ENCODE results near the gene METTL8. TPM values are rescaled to one million over a fixed set of nuclear protein-coding genes. Genes with fewer than 3 reads are reported as not detected.

Gene METTL8
- polyA plus RNA-seq, 2 of the 4 experiments (the other 2 are of a cell fraction): 21.8 to 58.3 TPM

DNA sequence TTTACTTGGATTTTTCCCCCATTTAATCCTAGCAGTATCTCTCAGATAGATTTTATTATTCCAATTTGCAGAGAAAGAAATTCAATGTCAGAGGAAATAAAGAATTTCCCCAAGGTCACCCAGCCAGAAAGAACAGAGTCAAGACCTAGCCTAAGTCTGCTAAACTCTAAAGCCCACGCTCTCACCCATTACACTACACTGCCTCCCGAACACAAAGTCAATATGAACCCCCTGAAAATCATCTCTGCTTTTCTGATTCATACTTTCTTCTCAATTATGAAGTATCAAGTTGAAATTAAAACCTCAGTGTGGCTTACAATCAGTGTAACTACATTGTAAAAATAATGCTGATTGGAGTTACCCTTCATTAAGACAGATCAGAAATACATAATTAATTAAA lies 89.6 kb downstream of the METTL8 start (continued):
- no peak for TF ChIP-seq JUN (IDR thresholded peaks at IDR 0.05)
- TF ChIP-seq, protein P1, sequence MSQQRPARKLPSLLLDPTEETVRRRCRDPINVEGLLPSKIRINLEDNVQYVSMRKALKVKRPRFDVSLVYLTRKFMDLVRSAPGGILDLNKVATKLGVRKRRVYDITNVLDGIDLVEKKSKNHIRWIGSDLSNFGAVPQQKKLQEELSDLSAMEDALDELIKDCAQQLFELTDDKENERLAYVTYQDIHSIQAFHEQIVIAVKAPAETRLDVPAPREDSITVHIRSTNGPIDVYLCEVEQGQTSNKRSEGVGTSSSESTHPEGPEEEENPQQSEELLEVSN (IDR thresholded peaks at IDR 0.05; ENCODE audit: borderline replicate concordance, low read depth): no peak
- TF ChIP-seq NPAS2 (CRISPR knock-in tag; IDR thresholded peaks at IDR 0.05; ENCODE audit: borderline replicate concordance): no peak

DNA sequence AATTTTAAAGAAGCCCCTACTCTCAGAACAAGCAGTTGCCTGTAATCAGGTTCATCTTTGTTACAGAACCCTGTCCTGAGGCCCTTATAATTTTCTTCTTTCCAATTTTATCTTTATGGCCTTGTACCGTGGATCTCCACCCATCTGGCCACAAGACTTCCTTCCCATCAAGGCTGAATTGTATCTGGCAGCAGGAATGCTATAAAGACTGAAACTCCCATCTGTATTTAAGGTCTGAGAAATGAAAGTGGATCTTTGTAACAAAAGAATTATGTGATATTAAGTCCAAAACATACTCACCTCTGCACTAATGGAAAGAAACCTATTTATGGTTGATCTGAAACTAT lies 91.8 kb downstream of the METTL8 start:
- Histone ChIP-seq H3K4me2 (no peak overlapping the region), H3K4me3 (no peak overlapping the region), H3K9me3 (no peaks in the 10 kb centered on the region), H3K4me1 (peaks cover 11% of the 10 kb centered on the region; the same call in 2 of the 3 replicates), H3K27ac (no peak overlapping the region)
- ChIA-PET CTCF (interaction anchor here (0.9 kb wide), 1 partner anchor 12 kb away, joined by 3 read pairs; no protein-coding TSS in a partner anchor), POLR2A (no interaction called here)
- ATAC-seq: no peak
- no peak for FAIRE-seq
- no peak for DNase-seq (ENCODE audit: low read depth in 1 of 2, low spot score in 1 of 2)
- TF ChIP-seq RCOR1 (IDR thresholded peaks at IDR 0.05; ENCODE audit: low read depth, low read length) (no peak), CHD2 (IDR thresholded peaks at IDR 0.05; ENCODE audit: low read length, partially characterized antibody) (no peak), ZC3H11A (IDR thresholded peaks at IDR 0.05) (no peak), TFCP2L1 (CRISPR knock-in tag; IDR thresholded peaks at IDR 0.05) (no peak), SREBF2 (IDR thresholded peaks at IDR 0.05) (no peak), CBX2 (IDR thresholded peaks at IDR 0.05; ENCODE audit: borderline replicate concordance, low read depth) (no peak), CHD4 (IDR thresholded peaks at IDR 0.05; ENCODE audit: borderline replicate concordance) (no peak)
- TF ChIP-seq, protein P2, sequence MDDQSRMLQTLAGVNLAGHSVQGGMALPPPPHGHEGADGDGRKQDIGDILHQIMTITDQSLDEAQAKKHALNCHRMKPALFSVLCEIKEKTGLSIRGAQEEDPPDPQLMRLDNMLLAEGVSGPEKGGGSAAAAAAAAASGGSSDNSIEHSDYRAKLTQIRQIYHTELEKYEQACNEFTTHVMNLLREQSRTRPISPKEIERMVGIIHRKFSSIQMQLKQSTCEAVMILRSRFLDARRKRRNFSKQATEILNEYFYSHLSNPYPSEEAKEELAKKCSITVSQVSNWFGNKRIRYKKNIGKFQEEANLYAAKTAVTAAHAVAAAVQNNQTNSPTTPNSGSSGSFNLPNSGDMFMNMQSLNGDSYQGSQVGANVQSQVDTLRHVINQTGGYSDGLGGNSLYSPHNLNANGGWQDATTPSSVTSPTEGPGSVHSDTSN (IDR thresholded peaks at IDR 0.05): no peak
- TF ChIP-seq, protein P3, sequence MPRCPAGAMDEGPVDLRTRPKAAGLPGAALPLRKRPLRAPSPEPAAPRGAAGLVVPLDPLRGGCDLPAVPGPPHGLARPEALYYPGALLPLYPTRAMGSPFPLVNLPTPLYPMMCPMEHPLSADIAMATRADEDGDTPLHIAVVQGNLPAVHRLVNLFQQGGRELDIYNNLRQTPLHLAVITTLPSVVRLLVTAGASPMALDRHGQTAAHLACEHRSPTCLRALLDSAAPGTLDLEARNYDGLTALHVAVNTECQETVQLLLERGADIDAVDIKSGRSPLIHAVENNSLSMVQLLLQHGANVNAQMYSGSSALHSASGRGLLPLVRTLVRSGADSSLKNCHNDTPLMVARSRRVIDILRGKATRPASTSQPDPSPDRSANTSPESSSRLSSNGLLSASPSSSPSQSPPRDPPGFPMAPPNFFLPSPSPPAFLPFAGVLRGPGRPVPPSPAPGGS (IDR thresholded peaks at IDR 0.05): no peak
- WGBS (ENCODE audit: missing lambda C conversion rate): 88% methylated on average over 1 of the region's 1 CpG

DNA sequence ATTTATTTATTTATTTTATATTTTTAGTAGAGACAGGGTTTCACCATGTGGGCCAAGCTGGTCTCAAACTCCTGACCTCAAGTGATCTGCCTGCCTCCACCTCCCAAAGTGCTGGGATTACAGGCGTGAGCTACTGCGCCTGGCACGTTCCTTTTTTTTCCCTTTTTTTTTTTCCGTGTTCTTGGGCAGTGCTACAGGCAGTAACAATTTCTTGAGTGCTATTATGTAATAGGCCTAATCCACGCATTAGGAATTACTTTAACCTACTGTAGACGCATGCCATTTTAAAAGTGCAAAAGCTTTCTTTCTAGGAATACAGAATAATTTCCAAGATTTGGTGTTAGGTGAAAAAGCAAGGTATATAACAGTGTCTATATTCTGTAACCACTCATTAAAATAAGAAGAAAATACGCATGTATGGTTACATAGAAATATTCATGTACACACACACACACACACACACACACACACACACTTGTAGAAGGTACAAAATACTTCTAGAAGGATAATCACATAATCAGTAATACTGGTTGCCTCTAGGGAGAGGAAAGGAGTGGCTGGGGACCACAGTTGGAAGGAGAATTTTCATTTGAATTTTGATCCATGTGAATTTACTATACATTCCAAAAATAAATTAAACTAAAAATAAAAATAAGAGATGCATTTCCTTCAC lies 92.3 kb downstream of the METTL8 start:
- POLR2A ChIA-PET: no interaction called here
- H3K27ac ChIP-seq: no peak overlapping the region
- no peak for DNase-seq (ENCODE audit: low read depth in 1 of 2, low spot score in 1 of 2)
- no peaks in the 10 kb centered on the region for H3K9me3 ChIP-seq
- CTCF ChIA-PET: interaction anchor here (1.0 kb wide), 1 partner anchor 10 kb away, joined by 3 read pairs; no protein-coding TSS in a partner anchor
- no peak overlapping the region for H3K4me2 ChIP-seq
- no peak for ATAC-seq
- no peak overlapping the region for H3K4me3 ChIP-seq
- no peak for FAIRE-seq
- 96% methylated on average over 7 of the region's 7 CpGs for WGBS (ENCODE audit: missing lambda C conversion rate)
- H3K4me1 ChIP-seq: peaks cover 11% of the 10 kb centered on the region; the same call in 2 of the 3 replicates
- TF ChIP-seq JUN (IDR thresholded peaks at IDR 0.05) (no peak), MAFK (IDR thresholded peaks at IDR 0.05; ENCODE audit: partially characterized antibody) (no peak), CHD4 (IDR thresholded peaks at IDR 0.05; ENCODE audit: borderline replicate concordance) (no peak), HOXB5 (CRISPR knock-in tag; IDR thresholded peaks at IDR 0.05) (no peak), PHF8 (IDR thresholded peaks at IDR 0.05; ENCODE audit: borderline replicate concordance, low read depth) (no peak), FOSB (CRISPR knock-in tag; IDR thresholded peaks at IDR 0.05) (no peak), CEBPB (IDR thresholded peaks at IDR 0.05) (no peak), FOXS1 (CRISPR knock-in tag; IDR thresholded peaks at IDR 0.05) (no peak), POLR2AphosphoS2 (conservative IDR thresholded peaks at IDR 0.05; ENCODE audit: low read length) (no peak)
- TF ChIP-seq, protein P4, sequence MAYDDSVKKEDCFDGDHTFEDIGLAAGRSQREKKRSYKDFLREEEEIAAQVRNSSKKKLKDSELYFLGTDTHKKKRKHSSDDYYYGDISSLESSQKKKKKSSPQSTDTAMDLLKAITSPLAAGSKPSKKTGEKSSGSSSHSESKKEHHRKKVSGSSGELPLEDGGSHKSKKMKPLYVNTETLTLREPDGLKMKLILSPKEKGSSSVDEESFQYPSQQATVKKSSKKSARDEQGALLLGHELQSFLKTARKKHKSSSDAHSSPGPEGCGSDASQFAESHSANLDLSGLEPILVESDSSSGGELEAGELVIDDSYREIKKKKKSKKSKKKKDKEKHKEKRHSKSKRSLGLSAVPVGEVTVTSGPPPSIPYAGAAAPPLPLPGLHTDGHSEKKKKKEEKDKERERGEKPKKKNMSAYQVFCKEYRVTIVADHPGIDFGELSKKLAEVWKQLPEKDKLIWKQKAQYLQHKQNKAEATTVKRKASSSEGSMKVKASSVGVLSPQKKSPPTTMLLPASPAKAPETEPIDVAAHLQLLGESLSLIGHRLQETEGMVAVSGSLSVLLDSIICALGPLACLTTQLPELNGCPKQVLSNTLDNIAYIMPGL (CRISPR knock-in tag; IDR thresholded peaks at IDR 0.05; ENCODE audit: borderline replicate concordance): no peak
- TF ChIP-seq, protein P5, sequence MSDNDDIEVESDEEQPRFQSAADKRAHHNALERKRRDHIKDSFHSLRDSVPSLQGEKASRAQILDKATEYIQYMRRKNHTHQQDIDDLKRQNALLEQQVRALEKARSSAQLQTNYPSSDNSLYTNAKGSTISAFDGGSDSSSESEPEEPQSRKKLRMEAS (IDR thresholded peaks at IDR 0.05): no peak
- TF ChIP-seq, protein P6, sequence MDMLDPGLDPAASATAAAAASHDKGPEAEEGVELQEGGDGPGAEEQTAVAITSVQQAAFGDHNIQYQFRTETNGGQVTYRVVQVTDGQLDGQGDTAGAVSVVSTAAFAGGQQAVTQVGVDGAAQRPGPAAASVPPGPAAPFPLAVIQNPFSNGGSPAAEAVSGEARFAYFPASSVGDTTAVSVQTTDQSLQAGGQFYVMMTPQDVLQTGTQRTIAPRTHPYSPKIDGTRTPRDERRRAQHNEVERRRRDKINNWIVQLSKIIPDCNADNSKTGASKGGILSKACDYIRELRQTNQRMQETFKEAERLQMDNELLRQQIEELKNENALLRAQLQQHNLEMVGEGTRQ (IDR thresholded peaks at IDR 0.05): no peak
- TF ChIP-seq, protein P7, sequence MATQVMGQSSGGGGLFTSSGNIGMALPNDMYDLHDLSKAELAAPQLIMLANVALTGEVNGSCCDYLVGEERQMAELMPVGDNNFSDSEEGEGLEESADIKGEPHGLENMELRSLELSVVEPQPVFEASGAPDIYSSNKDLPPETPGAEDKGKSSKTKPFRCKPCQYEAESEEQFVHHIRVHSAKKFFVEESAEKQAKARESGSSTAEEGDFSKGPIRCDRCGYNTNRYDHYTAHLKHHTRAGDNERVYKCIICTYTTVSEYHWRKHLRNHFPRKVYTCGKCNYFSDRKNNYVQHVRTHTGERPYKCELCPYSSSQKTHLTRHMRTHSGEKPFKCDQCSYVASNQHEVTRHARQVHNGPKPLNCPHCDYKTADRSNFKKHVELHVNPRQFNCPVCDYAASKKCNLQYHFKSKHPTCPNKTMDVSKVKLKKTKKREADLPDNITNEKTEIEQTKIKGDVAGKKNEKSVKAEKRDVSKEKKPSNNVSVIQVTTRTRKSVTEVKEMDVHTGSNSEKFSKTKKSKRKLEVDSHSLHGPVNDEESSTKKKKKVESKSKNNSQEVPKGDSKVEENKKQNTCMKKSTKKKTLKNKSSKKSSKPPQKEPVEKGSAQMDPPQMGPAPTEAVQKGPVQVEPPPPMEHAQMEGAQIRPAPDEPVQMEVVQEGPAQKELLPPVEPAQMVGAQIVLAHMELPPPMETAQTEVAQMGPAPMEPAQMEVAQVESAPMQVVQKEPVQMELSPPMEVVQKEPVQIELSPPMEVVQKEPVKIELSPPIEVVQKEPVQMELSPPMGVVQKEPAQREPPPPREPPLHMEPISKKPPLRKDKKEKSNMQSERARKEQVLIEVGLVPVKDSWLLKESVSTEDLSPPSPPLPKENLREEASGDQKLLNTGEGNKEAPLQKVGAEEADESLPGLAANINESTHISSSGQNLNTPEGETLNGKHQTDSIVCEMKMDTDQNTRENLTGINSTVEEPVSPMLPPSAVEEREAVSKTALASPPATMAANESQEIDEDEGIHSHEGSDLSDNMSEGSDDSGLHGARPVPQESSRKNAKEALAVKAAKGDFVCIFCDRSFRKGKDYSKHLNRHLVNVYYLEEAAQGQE (IDR thresholded peaks at IDR 0.05): no peak
- TF ChIP-seq, protein P8, sequence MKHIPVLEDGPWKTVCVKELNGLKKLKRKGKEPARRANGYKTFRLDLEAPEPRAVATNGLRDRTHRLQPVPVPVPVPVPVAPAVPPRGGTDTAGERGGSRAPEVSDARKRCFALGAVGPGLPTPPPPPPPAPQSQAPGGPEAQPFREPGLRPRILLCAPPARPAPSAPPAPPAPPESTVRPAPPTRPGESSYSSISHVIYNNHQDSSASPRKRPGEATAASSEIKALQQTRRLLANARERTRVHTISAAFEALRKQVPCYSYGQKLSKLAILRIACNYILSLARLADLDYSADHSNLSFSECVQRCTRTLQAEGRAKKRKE (CRISPR knock-in tag; IDR thresholded peaks at IDR 0.05; ENCODE audit: low read depth): no peak

Measured in A549 (cell line).